ENCODE data around the gene PIK3CA. TPM values are rescaled to one million over a fixed set of nuclear protein-coding genes. Genes with fewer than 3 reads are reported as not detected.
"Not testable (repeated sequence)": the region's sequence is repeated elsewhere in the genome, so short reads cannot be mapped to it uniquely, and the experiment has no call there.

PIK3CA gene
- total and polyA plus RNA-seq, 8 donors: 25.3 to 39.8 (median 32.2) TPM

- H3K4me1 ChIP-seq: no peaks in the 10 kb centered on the region
- DNase-seq (no peak), ATAC-seq (no peak)
- peaks cover 0 to 55% of the 10 kb centered on the region in 2 donors for H3K36me3 ChIP-seq
- TF ChIP-seq CTCF (IDR thresholded peaks at IDR 0.05): no peak
- no peak overlapping the region for H3K4me3 ChIP-seq
- intact Hi-C loops (cut with DNase I): no loop called here
- H3K9me3 ChIP-seq: no peaks in the 10 kb centered on the region
- H3K27me3 ChIP-seq: no peaks in the 10 kb centered on the region
- no peak overlapping the region for H3K27ac ChIP-seq
These were observed 81.0 kb downstream of the PIK3CA start for GRCh38 chr3:179229177-179229576.

- no peaks in the 10 kb centered on the region for H3K27me3 ChIP-seq
- H3K9me3 ChIP-seq: no peaks in the 10 kb centered on the region
- no peak overlapping the region for H3K4me3 ChIP-seq
- no peaks in the 10 kb centered on the region for H3K4me1 ChIP-seq
- peaks cover 0 to 40% of the 10 kb centered on the region in 2 donors for H3K36me3 ChIP-seq
- no peak overlapping the region for H3K27ac ChIP-seq
- TF ChIP-seq CTCF (IDR thresholded peaks at IDR 0.05): no peak
- intact Hi-C loops (cut with DNase I): no loop called here
- DNase-seq (no peak), ATAC-seq (no peak)
These were observed 84.9 kb downstream of the PIK3CA start for GRCh38 chr3:179233043-179233442.

GRCh38 chr3:179234199-179234598 is 86.0 kb downstream of the PIK3CA start:
- ATAC-seq: no peak
- no peak overlapping the region for H3K4me3 ChIP-seq
- no peak overlapping the region for H3K27ac ChIP-seq
- H3K36me3 ChIP-seq: peaks cover 0 to 37% of the 10 kb centered on the region in 2 donors
- H3K4me1 ChIP-seq: no peaks in the 10 kb centered on the region
- no peak for TF ChIP-seq CTCF (IDR thresholded peaks at IDR 0.05)
- intact Hi-C loops (cut with DNase I): no loop called here
- no peaks in the 10 kb centered on the region for H3K9me3 ChIP-seq
- peak in 1 of 4 donors; percentile 4 for DNase-seq
- no peaks in the 10 kb centered on the region for H3K27me3 ChIP-seq

GRCh38 chr3:179236669-179237301 is 88.6 kb downstream of the PIK3CA start:
- TF ChIP-seq CTCF (IDR thresholded peaks at IDR 0.05): no peak
- no peaks in the 10 kb centered on the region for H3K9me3 ChIP-seq

GRCh38 chr3:179240299-179240698 is 92.1 kb downstream of the PIK3CA start:
- H3K27ac ChIP-seq; H3K9me3 ChIP-seq; H3K4me1 ChIP-seq; H3K27me3 ChIP-seq; H3K4me3 ChIP-seq; H3K36me3 ChIP-seq; intact Hi-C loops (cut with DNase I); DNase-seq; ATAC-seq: not testable (repeated sequence)

More at GRCh38 chr3:179236669-179237301, 88.6 kb downstream of the PIK3CA start:
- Histone ChIP-seq H3K4me1 (no peaks in the 10 kb centered on the region), H3K4me3 (no peak overlapping the region), H3K27me3 (no peaks in the 10 kb centered on the region), H3K36me3 (peaks cover 0 to 13% of the 10 kb centered on the region in 2 donors), H3K27ac (no peak overlapping the region)
- ATAC-seq: no peak
- no peak for DNase-seq
- intact Hi-C loops (cut with DNase I): no loop called here

- H3K9me3 ChIP-seq; H3K4me3 ChIP-seq; H3K27me3 ChIP-seq; H3K27ac ChIP-seq; ATAC-seq; DNase-seq; intact Hi-C loops (cut with DNase I); H3K4me1 ChIP-seq; H3K36me3 ChIP-seq: not testable (repeated sequence)
These were observed 94.7 kb downstream of the PIK3CA start for GRCh38 chr3:179242859-179243258.
